SU-DHL-6 (cell line): ENCODE data around the gene CREB1.

Source experiments
- H2AFZ ChIP-seq: fragments of 200-600 bp; sonication (generic); 2 replicates; pipeline ENCODE4 v1.6.1; 2014; ENCODE audit warnings: low read depth, mild to moderate bottlenecking, moderate library complexity, mixed read lengths, antibody characterized with exemption, low read length; ENCODE audit not compliant: severe bottlenecking
- H3F3A ChIP-seq: fragments of 200-600 bp; shearing (Covaris generic); 2 replicates; pipeline ENCODE4 v1.6.0; 2016; ENCODE audit warnings: antibody characterized with exemption, mild to moderate bottlenecking; ENCODE audit not compliant: insufficient read depth
- H3K27ac ChIP-seq: fragments of 200-600 bp; sonication (generic); 2 replicates; pipeline ENCODE4 v1.5.1; 2016; ENCODE audit warnings: low read depth, mild to moderate bottlenecking, low read length, moderate library complexity, mixed read lengths
- H3K27me3 ChIP-seq: fragments of 200-600 bp; sonication (generic), shearing (Covaris generic); 2 replicates; pipeline ENCODE4 v1.6.0; 2014; ENCODE audit warnings: mild to moderate bottlenecking, low read length
- H3K36me3 ChIP-seq: fragments of 200-600 bp; sonication (generic); 2 replicates; pipeline ENCODE4 v1.6.1; 2014; ENCODE audit warnings: mild to moderate bottlenecking, low read length, mixed read lengths
- H3K4me2 ChIP-seq: fragments of 300-600, 200-600 bp; shearing (Covaris generic), sonication (generic); 2 replicates; pipeline ENCODE4 v1.6.0; 2014; ENCODE audit warnings: low read length, low read depth, mild to moderate bottlenecking; ENCODE audit not compliant: poor library complexity, severe bottlenecking
- H3K4me3 ChIP-seq: fragments of 200-600 bp; sonication (generic); 2 replicates; pipeline ENCODE4 v1.5.1; 2014; ENCODE audit warnings: antibody characterized with exemption, low read length, mild to moderate bottlenecking, mixed read lengths; ENCODE audit not compliant: insufficient read depth, poor library complexity, severe bottlenecking
- H3K79me2 ChIP-seq: fragments of 200-600 bp; sonication (generic); 2 replicates; pipeline ENCODE4 v1.6.1; 2014; ENCODE audit warnings: mild to moderate bottlenecking, low read length, moderate library complexity; ENCODE audit not compliant: insufficient read depth
- H3K9ac ChIP-seq: fragments of 200-600 bp; sonication (generic); 2 replicates; pipeline ENCODE4 v1.7.0; 2014; ENCODE audit warnings: mild to moderate bottlenecking, low read length
- H3K9me2 ChIP-seq: fragments of 200-600 bp; sonication (generic); replicated peaks from 2 replicates; pipeline ENCODE4 v1.6.1; 2014; ENCODE audit warnings: low read length; ENCODE audit not compliant: insufficient read depth
- H3K9me3 ChIP-seq: fragments of 200-600 bp; sonication (generic); 2 replicates; pipeline ENCODE4 v1.6.1; 2014; ENCODE audit warnings: low read length, mixed read lengths; ENCODE audit not compliant: insufficient read depth
- H4K20me1 ChIP-seq: fragments of 200-600 bp; sonication (generic); 2 replicates; pipeline ENCODE4 v1.6.1; 2014; ENCODE audit warnings: low read depth, mild to moderate bottlenecking, antibody characterized with exemption, low read length, moderate library complexity, mixed read lengths
- EZH2phosphoT487 ChIP-seq: fragments of 200-600 bp; sonication (generic), shearing (Covaris generic); conservative IDR thresholded peaks from 2 replicates; pipeline ENCODE4 v1.6.1; 2018; ENCODE audit warnings: mild to moderate bottlenecking, antibody characterized with exemption, low read length, moderate library complexity, mixed read lengths
- TF ChIP-seq, protein P1 (sequence below): fragments of 200-600 bp; sonication (generic); IDR thresholded peaks from one replicate; pipeline ENCODE4 v1.5.1; 2017; ENCODE audit warnings: antibody characterized with exemption, mild to moderate bottlenecking, low read length, moderate library complexity; ENCODE audit not compliant: insufficient read depth, poor library complexity, severe bottlenecking

CREB1 gene

DNA sequence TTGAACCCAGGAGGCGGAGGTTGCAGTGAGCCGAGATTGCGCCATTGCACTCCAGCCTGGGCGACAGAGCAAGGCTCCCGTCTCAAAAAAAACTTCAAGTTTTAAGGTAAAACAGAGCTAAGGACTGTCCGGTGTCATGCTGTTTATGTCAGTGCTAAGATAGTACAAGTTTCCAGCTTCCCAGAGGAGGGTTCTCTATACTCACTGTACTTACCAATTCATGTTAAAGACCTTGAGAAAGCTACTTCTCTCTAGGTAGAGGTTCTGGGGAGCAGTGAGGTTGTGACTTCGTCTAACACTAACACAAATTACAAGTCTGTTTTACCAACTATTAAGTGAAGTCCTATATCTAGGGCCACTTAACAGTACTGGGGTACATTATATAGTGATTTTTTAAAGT lies 76.6 kb downstream of the CREB1 start:
- Histone ChIP-seq H3K9ac (no peak overlapping the region), H3K4me2 (no peak overlapping the region), H3K36me3 (0 out of 2 replicates have a peak, but pooled peaks cover 10% of the 10 kb centered on the region), H4K20me1 (no peaks in the 10 kb centered on the region), H3F3A (peaks cover 17% of the 10 kb centered on the region; the same call in 1 of the 2 replicates), H3K79me2 (no peaks in the 10 kb centered on the region), H3K9me3 (no peaks in the 10 kb centered on the region), H3K27me3 (no peaks in the 10 kb centered on the region), H3K9me2 (no peaks in the 10 kb centered on the region), H2AFZ (no peak overlapping the region), H3K4me3 (no peak overlapping the region), H3K27ac (no peak overlapping the region)
- no peak for TF ChIP-seq EZH2phosphoT487
- TF ChIP-seq, protein P1, sequence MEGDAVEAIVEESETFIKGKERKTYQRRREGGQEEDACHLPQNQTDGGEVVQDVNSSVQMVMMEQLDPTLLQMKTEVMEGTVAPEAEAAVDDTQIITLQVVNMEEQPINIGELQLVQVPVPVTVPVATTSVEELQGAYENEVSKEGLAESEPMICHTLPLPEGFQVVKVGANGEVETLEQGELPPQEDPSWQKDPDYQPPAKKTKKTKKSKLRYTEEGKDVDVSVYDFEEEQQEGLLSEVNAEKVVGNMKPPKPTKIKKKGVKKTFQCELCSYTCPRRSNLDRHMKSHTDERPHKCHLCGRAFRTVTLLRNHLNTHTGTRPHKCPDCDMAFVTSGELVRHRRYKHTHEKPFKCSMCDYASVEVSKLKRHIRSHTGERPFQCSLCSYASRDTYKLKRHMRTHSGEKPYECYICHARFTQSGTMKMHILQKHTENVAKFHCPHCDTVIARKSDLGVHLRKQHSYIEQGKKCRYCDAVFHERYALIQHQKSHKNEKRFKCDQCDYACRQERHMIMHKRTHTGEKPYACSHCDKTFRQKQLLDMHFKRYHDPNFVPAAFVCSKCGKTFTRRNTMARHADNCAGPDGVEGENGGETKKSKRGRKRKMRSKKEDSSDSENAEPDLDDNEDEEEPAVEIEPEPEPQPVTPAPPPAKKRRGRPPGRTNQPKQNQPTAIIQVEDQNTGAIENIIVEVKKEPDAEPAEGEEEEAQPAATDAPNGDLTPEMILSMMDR = no peak

- H3K4me3 ChIP-seq = no peak overlapping the region
- no peak overlapping the region for H3K4me2 ChIP-seq
- TF ChIP-seq EZH2phosphoT487 = no peak
- TF ChIP-seq, protein P1 = no peak
- H3K36me3 ChIP-seq = 0 out of 2 replicates have a peak, but pooled peaks cover 10% of the 10 kb centered on the region
- H3K9me3 ChIP-seq = no peaks in the 10 kb centered on the region
- no peak overlapping the region for H3K27ac ChIP-seq
- H3K27me3 ChIP-seq = no peaks in the 10 kb centered on the region
- H3K79me2 ChIP-seq = no peaks in the 10 kb centered on the region
- no peak overlapping the region for H2AFZ ChIP-seq
- H3K9ac ChIP-seq = no peak overlapping the region
- H4K20me1 ChIP-seq = no peaks in the 10 kb centered on the region
- H3K9me2 ChIP-seq = no peaks in the 10 kb centered on the region
- H3F3A ChIP-seq = peaks cover 14% of the 10 kb centered on the region; the same call in 1 of the 2 replicates
Observed at GRCh38 chr2:207606829-207607228, 77.1 kb downstream of the CREB1 start.

- Histone ChIP-seq H3K4me3 (no peak overlapping the region), H3K4me2 (no peak overlapping the region), H3F3A (no peaks in the 10 kb centered on the region), H3K9ac (no peak overlapping the region), H3K36me3 (peaks cover 21% of the 10 kb centered on the region), H3K79me2 (peaks cover 15% of the 10 kb centered on the region; the same call in 1 of the 2 replicates), H4K20me1 (no peaks in the 10 kb centered on the region), H2AFZ (no peak overlapping the region), H3K9me2 (no peaks in the 10 kb centered on the region), H3K9me3 (no peaks in the 10 kb centered on the region), H3K27me3 (no peaks in the 10 kb centered on the region), H3K27ac (no peak overlapping the region)
- TF ChIP-seq, protein P1 = no peak
- no peak for TF ChIP-seq EZH2phosphoT487
Observed at GRCh38 chr2:207612714-207613113, 83.0 kb downstream of the CREB1 start.
